Stromal cell of bone marrow (primary cell): ENCODE data around the gene COL24A1.
"Not testable (repeated sequence)": the region's sequence is repeated elsewhere in the genome, so short reads cannot be mapped to it uniquely, and the experiment has no call there.

Source experiments
- DNase-seq: peaks from one replicate; pipeline ENCODE4 v3.0.0-alpha.2; 2012; ENCODE audit warnings: low read depth

COL24A1 gene

GRCh38 chr1:85984636-85985035, 171.9 kb downstream of the COL24A1 start:
- no peak for DNase-seq

DNA sequence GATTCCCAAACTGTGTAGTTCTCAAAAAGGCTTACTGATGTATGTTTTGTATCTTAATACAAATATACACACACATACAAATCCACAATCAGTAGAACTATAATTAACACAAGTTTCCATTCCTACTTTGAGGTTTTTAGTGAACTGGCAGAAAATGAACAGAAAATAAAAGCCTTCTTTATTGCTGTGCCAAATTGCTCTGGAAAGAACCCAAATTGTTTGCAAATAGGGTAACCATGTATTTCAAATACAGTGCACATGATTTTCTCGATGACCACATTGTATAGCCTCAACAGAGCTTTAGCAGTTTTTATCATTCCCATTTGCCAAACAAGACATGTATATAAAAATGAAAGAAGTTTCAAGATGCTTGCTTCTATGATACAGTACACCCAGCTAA, 173.3 kb downstream of the COL24A1 start:
- no peak for DNase-seq

GRCh38 chr1:85976516-85977205, 179.9 kb downstream of the COL24A1 start:
- DNase-seq = no peak

- DNase-seq = no peak
These were observed 180.6 kb downstream of the COL24A1 start for GRCh38 chr1:85975912-85976371.

- DNase-seq = no peak
These were observed 194.1 kb downstream of the COL24A1 start for GRCh38 chr1:85962457-85962856.

- no peak for DNase-seq
These were observed 198.8 kb downstream of the COL24A1 start for GRCh38 chr1:85957760-85958159.

GRCh38 chr1:85955218-85955617, 201.4 kb downstream of the COL24A1 start:
- DNase-seq = not testable (repeated sequence)

- DNase-seq = no peak
These were observed 204.1 kb downstream of the COL24A1 start for GRCh38 chr1:85952460-85952859.

- DNase-seq = no peak
These were observed 209.4 kb downstream of the COL24A1 start for GRCh38 chr1:85947186-85947585.

- DNase-seq = no peak
These were observed 212.6 kb downstream of the COL24A1 start for GRCh38 chr1:85943945-85944344.

DNA sequence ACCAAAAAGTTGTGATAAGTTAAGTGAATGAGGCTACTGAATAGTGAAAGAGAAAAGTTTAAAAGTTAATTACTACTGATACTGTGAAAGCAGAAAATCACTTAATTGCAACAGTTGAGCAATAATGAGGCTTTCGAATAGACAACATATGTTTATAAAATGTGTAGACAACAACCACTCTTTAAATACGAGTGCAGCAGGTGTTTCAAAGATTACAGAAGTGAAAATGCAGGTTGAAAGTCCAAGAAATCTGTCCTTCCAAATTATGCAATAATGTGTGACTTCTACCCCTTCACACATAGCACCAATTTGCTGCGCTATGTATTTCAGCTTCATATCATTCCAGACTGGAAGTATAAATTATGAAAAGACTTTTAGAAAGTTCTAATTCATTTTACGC, 213.0 kb downstream of the COL24A1 start:
- DNase-seq = no peak

DNA sequence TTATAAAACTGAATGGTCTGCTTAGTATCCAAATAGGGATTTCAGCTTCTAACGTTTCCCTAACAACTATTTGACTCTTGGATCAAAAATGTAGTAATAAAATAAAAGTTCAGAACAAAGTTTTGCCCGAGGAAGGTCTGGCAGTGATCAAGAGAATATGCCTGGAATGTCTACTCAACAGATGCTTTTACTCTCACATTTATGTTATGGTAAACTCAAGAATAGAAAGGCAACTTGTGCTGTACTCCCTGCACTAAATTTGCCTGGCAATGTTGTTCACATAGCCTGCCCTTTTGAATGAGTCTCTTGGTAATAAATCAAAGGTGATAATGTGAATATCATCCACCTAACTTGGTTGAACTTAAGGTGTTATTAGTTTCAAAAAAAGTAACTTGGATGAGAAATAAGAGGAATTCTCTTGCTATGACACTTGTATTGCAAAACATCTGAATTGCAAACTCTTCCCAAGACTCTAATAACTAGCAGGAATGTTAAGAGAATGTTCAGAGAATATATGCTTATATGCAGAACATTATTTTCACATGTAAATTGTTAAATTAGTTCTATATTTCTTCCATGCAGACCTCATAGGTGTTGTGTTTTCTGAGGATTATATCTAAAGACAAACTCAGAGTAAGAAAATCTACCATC, 215.8 kb downstream of the COL24A1 start:
- no peak for DNase-seq

- DNase-seq = no peak
These were observed 217.7 kb downstream of the COL24A1 start for GRCh38 chr1:85938829-85939228.

DNA sequence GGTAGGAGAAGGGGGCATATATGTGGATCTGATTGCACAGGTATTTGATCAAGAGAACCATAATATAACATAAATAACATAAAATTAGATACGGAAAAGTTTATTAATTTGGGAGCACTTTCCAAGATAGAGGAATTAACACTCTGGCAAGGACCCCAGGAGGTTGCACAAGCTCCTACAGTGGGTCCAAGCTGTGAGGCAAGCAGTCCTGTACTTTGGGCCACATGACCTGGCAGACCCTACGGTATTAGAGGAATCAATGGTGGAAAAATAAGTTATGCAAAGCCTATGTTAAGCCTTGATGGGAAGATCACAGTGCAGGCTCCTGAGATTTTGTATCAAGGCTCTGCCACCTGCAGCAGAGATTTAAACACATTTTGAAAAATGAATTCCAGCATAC, 220.1 kb downstream of the COL24A1 start:
- DNase-seq = no peak

DNA sequence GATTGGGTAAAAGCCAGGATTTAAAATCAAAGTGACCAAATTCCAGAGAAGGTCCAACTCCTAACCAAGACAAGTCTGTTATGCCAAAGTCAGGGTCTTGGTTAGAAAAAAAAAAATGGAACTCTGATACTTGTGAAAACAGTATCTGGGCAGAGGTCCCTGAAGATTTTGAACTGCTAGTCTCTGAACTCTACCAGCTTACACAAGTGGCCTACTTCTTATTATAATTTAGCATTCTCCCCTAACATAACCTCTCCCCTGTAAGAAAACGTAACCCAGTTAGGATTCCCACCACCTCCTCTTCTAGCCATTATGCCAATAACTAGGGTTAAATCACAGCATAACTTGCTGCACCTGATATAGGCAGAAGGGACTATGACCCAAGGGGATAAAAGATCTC, 220.5 kb downstream of the COL24A1 start:
- no peak for DNase-seq

GRCh38 chr1:85935234-85935633, 221.3 kb downstream of the COL24A1 start:
- DNase-seq = no peak

GRCh38 chr1:85934516-85934915, 222.1 kb downstream of the COL24A1 start:
- no peak for DNase-seq

DNA sequence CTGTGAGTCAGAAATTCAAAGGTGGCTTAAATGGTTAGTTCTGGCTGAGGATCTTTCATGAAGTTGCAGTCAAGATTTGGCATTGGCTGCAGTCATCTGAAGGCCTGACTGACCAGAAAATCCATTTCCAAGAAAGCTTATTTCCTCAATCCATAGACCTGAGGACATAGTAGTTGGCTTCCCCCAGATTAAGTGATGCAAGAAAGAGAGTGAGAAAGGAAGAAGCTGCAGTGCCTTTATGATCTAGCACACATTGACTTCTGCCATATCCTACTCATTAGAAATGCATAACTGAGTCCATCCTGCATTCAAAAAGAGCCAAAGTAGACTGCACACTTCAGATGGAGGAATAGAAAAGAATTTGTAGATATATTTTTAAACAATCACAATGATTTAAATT, 222.6 kb downstream of the COL24A1 start:
- DNase-seq = no peak

GRCh38 chr1:85911742-85912141, 244.8 kb downstream of the COL24A1 start:
- peak; percentile 4 for DNase-seq

- no peak for DNase-seq
These were observed 255.7 kb downstream of the COL24A1 start for GRCh38 chr1:85900921-85901320.

DNA sequence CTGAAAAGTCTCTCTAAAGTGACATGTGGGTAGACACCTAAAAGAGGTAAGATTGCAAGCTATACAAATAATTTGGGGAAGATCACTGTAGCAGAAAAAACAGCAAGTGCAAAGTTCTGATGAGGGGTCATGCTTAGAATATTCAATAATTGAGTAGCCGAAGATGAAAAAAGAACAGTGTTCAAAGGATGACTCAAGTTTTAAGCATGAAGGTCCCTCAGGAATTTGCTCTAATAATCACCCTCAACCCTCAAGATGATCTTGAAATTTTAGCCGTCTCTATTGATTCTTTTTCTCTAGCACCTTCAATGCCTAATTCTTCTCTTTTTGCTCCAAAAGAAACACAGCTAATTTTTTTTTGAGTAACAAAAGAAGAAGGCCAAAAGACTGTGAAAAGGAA, 257.7 kb downstream of the COL24A1 start:
- no peak for DNase-seq

- peak; percentile 32 for DNase-seq
These were observed 261.9 kb downstream of the COL24A1 start for GRCh38 chr1:85894651-85895050.

GRCh38 chr1:85892366-85892765, 264.2 kb downstream of the COL24A1 start:
- no peak for DNase-seq

DNA sequence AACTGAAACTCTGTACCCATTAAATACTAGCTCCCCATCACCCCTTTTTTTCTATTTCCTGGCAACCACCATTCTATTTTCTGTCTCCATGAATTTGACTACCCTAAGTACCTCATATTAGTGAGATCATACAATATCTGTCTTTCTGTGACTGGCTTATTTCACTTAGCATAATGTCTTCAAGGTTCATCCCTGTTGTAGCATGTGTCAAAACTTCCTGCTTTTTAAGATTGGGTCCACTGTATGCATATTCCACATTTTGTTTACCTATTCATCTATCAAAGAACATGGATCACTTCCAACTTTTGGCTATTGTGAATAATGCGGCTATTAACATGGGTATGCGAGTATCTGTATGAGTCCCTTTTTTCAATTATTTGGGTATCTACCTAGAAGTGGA, 266.7 kb downstream of the COL24A1 start:
- DNase-seq = no peak
